Suprapubic skin (tissue), 4 donors: ENCODE measurements around the gene GMPR.

Experiments
- CTCF ChIP-seq, 2 donors: fragments of 200-600 bp in 1 of 2; fragments of 450-650 bp in 1 of 2; sonication (generic) in 1 of 2; IDR thresholded peaks; one replicate each; pipeline ENCODE4 v1.5.1; 2016 to 2019; ENCODE audit warnings: antibody characterized with exemption in 2 of 2, mild to moderate bottlenecking in 1 of 2, moderate library complexity in 1 of 2
- EP300 ChIP-seq: sonication (generic); formaldehyde crosslinking; IDR thresholded peaks from one replicate; pipeline ENCODE4 v1.6.1; 2017; ENCODE audit warnings: antibody characterized with exemption
- POLR2A ChIP-seq, 2 donors: fragments of 450-650 bp; IDR thresholded peaks; one replicate each; pipeline ENCODE4 v1.6.1; 2017; ENCODE audit warnings: antibody characterized with exemption in 2 of 2, mild to moderate bottlenecking in 2 of 2, moderate library complexity in 2 of 2
- POLR2AphosphoS5 ChIP-seq, 3 donors: sonication (generic); formaldehyde crosslinking; IDR thresholded peaks; one replicate each; pipeline ENCODE4 v1.6.1; 2017; ENCODE audit warnings: antibody characterized with exemption in 3 of 3

GRCh38 chr6:16339265-16339587 lies 100.8 kb downstream of the GMPR start:
- TF ChIP-seq CTCF (IDR thresholded peaks at IDR 0.05) (no peak), POLR2A (IDR thresholded peaks at IDR 0.05) (no peak), POLR2AphosphoS5 (IDR thresholded peaks at IDR 0.05) (no peak), EP300 (no peak)
